HFF-Myc (cell line): ENCODE data around the gene USP11.

ENCODE experiments used
- DNase-seq: peaks from one replicate; pipeline ENCODE4 v3.0.0-alpha.2; 2011; ENCODE audit warnings: low read depth; ENCODE audit errors: extremely low read depth
- H3K4me3 ChIP-seq: replicated peaks from 2 replicates; pipeline ENCODE4 v1.5.1; 2011; ENCODE audit warnings: low read depth, mild to moderate bottlenecking, control low read depth, low read length
- TF ChIP-seq, protein P1 (sequence below): IDR thresholded peaks from 2 replicates; pipeline ENCODE4 v1.5.1; 2012; ENCODE audit warnings: mild to moderate bottlenecking, low read depth, low read length, control low read depth; ENCODE audit errors: missing control alignments

The USP11 gene

DNA sequence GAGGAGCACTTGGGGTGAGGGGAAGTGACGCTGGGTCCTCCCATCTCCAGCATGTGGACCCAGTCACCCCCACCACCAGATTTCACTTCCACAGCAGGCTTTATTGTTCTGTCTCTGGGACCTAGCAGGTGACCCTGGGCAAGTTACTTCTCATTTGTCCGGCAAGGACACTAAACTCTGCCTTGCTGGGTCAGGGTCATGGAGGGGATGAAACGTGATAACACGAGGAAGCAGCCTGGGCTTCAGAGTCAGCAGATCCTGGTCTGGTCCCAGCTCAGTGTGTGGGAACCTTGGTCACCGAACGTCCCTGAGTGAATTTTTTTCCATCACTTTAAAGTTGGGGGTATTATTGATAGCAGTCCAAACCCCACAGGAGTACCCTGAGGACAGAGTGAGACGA is 35.3 kb upstream of the USP11 start:
- peak overlapping the region; percentile 67 for H3K4me3 ChIP-seq
- TF ChIP-seq, protein P1, sequence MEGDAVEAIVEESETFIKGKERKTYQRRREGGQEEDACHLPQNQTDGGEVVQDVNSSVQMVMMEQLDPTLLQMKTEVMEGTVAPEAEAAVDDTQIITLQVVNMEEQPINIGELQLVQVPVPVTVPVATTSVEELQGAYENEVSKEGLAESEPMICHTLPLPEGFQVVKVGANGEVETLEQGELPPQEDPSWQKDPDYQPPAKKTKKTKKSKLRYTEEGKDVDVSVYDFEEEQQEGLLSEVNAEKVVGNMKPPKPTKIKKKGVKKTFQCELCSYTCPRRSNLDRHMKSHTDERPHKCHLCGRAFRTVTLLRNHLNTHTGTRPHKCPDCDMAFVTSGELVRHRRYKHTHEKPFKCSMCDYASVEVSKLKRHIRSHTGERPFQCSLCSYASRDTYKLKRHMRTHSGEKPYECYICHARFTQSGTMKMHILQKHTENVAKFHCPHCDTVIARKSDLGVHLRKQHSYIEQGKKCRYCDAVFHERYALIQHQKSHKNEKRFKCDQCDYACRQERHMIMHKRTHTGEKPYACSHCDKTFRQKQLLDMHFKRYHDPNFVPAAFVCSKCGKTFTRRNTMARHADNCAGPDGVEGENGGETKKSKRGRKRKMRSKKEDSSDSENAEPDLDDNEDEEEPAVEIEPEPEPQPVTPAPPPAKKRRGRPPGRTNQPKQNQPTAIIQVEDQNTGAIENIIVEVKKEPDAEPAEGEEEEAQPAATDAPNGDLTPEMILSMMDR: no peak

DNA sequence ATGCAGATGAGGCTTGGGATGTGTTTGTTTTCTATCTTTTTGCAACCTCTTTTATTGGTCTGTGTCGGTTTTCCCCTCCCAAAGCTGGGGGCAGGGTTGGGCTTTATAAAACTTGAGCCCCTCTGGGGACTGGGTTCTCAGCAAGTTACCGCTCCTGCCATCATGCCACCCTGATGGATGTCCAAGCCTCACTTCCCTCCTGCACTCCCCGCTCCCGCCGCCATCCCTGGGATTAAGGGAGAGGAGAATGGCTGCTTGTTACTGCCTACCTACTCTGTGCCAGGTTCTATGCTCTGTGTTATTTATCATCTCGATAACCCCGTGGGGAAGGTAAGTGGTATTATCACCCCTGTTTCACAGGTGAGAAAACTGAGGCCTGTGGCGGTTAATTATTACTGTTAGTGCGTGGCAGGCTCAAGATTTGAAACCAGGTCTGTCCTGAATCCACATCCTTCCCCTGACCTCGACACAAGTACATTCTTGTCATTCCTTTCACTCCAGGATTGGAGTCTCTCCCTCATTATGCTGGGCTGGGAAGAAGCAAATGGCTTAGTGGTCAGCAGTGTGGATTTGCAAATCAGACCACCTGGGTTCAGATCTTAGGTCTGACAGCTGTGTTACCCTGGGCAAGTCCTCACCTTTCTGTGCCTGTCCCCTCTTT is 34.7 kb upstream of the USP11 start:
- DNase-seq: no peak
- TF ChIP-seq, protein P1: no peak
- H3K4me3 ChIP-seq: no peak overlapping the region

More for the DNA sequence above, 35.3 kb upstream of the USP11 start:
- DNase-seq: no peak

DNA sequence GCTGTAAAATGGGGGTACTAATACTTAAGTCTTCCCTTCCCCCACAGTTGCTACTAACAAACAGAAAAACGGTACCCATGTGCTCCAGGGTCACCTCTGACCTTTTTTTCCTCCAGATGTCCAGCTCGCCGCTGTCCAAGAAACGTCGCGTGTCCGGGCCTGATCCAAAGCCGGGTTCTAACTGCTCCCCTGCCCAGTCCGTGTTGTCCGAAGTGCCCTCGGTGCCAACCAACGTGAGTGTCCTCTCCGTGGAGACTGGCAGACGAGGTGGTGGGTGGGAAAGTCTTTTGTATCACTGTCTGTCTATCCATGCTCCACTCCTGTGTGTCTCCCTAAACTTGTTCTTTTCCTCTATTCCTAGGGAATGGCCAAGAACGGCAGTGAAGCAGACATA is 34.1 kb upstream of the USP11 start:
- DNase-seq: no peak
- TF ChIP-seq, protein P1: no peak
- H3K4me3 ChIP-seq: no peak overlapping the region

DNA sequence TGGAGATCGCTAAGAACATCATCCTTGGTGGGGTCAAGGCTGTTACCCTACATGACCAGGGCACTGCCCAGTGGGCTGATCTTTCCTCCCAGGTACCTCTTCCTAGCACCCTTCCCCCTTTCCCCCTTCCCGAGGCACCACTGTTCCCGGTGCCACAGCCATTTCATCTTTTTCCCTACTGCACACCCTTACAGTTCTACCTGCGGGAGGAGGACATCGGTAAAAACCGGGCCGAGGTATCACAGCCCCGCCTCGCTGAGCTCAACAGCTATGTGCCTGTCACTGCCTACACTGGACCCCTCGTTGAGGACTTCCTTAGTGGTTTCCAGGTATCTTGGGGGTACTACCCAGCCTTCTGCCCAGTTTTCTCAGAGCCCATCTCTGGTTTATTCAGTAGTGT is 33.5 kb upstream of the USP11 start:
- no peak for DNase-seq
- no peak overlapping the region for H3K4me3 ChIP-seq
- TF ChIP-seq, protein P1: no peak

DNA sequence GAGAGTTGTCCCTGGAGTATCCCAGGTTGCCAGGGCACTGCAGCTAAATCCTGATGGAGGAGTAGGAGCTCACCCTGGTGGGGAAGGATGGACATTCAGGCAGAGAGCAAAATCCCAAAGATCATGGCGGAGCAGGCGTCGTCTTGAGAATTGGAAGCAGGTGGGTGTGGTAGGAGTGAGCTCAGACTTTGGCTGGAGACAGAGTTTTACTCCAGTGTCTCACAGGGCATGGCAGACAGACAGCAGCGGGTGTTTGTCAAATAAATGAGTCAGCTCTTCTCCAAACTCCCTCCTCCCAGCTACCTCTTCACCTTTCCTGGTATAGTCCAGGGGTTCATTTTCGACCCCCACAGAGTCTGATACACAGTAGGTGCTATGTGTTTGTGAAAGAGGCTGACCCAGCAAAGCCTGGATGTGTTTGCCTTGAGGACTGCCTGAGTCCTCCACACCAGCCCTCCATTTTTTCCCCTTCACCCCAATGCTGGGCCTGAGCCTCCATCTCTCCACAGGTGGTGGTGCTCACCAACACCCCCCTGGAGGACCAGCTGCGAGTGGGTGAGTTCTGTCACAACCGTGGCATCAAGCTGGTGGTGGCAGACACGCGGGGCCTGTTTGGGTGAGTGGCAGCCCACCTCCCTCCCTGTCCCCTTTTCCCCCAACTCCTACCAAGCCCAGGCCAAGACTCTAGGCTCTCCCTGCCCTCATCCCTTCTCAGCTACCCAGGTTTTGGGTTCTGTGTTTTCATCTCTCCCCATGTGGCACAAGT is 32.2 kb upstream of the USP11 start:
- no peak overlapping the region for H3K4me3 ChIP-seq
- TF ChIP-seq, protein P1: peak; percentile 9
- no peak for DNase-seq

DNA sequence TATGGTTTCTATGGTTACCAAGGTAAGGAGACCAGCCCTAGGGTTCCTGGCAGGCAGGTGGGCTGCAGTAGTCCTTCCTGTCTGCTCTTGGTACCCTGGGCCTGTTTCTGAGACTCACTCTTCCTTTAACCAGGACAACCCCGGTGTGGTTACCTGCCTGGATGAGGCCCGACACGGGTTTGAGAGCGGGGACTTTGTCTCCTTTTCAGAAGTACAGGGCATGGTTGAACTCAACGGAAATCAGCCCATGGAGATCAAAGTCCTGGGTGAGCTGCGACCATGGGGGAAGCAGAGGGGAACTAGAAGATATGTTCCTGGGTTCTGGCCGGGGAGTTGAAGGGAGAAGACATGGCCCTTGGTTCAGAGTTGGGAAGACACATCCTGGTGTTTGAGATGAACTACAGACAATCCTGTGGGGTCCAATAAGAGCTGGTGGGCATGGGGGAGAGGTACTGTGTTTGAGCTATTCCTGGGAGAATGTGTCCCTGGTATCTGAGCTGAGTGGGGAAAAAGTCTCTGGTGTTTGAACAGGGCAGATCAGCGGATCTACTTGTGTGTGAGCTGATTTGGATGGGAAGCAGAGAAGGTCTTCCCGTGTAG is 31.4 kb upstream of the USP11 start:
- no peak overlapping the region for H3K4me3 ChIP-seq
- no peak for DNase-seq
- TF ChIP-seq, protein P1: no peak
